ENCODE measurements around the gene STX18.

DNA sequence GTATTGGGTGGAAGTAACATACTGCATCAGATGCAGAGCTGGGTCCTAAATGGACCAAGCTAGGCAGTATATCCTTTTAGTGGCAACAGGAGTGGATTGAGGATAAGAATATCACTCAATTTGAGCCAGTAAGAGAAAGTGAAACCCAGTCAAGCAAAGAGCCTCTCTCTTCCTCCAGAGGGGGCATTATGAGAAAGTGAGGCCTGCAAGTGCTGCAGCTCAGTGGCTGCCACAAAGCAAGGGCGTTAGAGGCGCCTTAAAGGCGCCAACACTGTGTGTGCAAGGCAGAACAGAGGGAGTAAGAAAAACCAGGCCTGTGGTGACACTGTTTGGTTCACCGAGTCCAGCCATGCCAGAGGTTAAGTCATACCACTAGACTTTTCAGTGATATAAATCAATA lies 17.5 kb downstream of the STX18 start:
- TF ChIP-seq, protein P1, sequence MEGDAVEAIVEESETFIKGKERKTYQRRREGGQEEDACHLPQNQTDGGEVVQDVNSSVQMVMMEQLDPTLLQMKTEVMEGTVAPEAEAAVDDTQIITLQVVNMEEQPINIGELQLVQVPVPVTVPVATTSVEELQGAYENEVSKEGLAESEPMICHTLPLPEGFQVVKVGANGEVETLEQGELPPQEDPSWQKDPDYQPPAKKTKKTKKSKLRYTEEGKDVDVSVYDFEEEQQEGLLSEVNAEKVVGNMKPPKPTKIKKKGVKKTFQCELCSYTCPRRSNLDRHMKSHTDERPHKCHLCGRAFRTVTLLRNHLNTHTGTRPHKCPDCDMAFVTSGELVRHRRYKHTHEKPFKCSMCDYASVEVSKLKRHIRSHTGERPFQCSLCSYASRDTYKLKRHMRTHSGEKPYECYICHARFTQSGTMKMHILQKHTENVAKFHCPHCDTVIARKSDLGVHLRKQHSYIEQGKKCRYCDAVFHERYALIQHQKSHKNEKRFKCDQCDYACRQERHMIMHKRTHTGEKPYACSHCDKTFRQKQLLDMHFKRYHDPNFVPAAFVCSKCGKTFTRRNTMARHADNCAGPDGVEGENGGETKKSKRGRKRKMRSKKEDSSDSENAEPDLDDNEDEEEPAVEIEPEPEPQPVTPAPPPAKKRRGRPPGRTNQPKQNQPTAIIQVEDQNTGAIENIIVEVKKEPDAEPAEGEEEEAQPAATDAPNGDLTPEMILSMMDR (IDR thresholded peaks at IDR 0.05; ENCODE audit: low read depth, low read length, missing input control) = peak; percentile 13
- no peak for TF ChIP-seq REST (IDR thresholded peaks at IDR 0.05)
- no peak for TF ChIP-seq MAX (IDR thresholded peaks at IDR 0.05)
- TF ChIP-seq SP1 (IDR thresholded peaks at IDR 0.05) = no peak
- TF ChIP-seq YY1 (IDR thresholded peaks at IDR 0.05) = no peak

All from liver (tissue), 3 donors.